ENCODE results near the gene ATF1.

DNA sequence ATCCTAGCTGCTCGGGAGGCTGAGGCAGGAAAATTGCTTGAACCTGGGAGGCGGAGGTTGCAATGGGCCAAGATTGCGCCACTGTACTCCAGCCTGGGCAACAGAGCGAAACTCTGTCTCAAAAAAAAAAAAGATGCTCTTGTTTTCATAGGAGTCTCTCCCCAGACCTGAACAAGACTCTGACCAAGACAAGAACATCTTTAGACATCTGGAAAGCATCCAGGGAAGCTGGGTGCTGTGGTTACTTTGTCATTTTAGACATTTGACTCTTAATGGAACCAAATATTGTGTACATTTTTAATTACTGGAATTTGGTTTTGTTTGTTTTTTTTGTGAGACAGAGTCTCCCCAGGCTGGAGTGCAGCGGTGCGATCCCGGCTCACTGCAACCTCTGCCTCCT lies 21.1 kb upstream of the ATF1 start:
- TF ChIP-seq, protein P1, sequence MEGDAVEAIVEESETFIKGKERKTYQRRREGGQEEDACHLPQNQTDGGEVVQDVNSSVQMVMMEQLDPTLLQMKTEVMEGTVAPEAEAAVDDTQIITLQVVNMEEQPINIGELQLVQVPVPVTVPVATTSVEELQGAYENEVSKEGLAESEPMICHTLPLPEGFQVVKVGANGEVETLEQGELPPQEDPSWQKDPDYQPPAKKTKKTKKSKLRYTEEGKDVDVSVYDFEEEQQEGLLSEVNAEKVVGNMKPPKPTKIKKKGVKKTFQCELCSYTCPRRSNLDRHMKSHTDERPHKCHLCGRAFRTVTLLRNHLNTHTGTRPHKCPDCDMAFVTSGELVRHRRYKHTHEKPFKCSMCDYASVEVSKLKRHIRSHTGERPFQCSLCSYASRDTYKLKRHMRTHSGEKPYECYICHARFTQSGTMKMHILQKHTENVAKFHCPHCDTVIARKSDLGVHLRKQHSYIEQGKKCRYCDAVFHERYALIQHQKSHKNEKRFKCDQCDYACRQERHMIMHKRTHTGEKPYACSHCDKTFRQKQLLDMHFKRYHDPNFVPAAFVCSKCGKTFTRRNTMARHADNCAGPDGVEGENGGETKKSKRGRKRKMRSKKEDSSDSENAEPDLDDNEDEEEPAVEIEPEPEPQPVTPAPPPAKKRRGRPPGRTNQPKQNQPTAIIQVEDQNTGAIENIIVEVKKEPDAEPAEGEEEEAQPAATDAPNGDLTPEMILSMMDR (IDR thresholded peaks at IDR 0.05) = no peak
- TF ChIP-seq EZH2 (IDR thresholded peaks at IDR 0.05) = no peak

Data from neural progenitor cell (in vitro differentiated cells).